Large intestine (tissue), 3 donors: Measurements from ENCODE around the gene SLC6A20. TPM values are rescaled to one million over a fixed set of nuclear protein-coding genes. Genes with fewer than 3 reads are reported as not detected.

Source experiments
- DNase-seq, 2 donors: peaks; one replicate each; pipeline versions ENCODE4 v3.0.0 to v3.0.0-alpha.2; 2013
- H3K27ac ChIP-seq: one replicate; pipeline ENCODE4 v1.5.1; 2013; ENCODE audit warnings: low read length
- H3K27me3 ChIP-seq: 2 replicates; pipeline ENCODE4 v1.6.1; 2013; ENCODE audit warnings: low read length; ENCODE audit not compliant: control insufficient read depth, insufficient read depth
- H3K36me3 ChIP-seq: 2 replicates; pipeline ENCODE4 v1.6.1; 2013; ENCODE audit warnings: low read length; ENCODE audit not compliant: control insufficient read depth, insufficient read depth
- H3K4me1 ChIP-seq: one replicate; pipeline ENCODE4 v1.6.1; 2013; ENCODE audit warnings: low read length; ENCODE audit not compliant: control insufficient read depth, insufficient read depth
- H3K4me3 ChIP-seq: one replicate; pipeline ENCODE4 v1.5.1; 2013; ENCODE audit warnings: low read length
- H3K9me3 ChIP-seq: one replicate; pipeline ENCODE4 v1.6.1; 2013; ENCODE audit warnings: mild to moderate bottlenecking, low read depth, low read length, moderate library complexity; ENCODE audit not compliant: control insufficient read depth
- WGBS: methylation state at CpG from one replicate; pipeline ENCODE4 v1.1.5; 2013; ENCODE audit warnings: low lambda C conversion rate; ENCODE audit not compliant: insufficient coverage; 5-methylcytosine and 5-hydroxymethylcytosine counted together
- polyA plus RNA-seq: library from polyadenylated mRNA; unstranded; fragments of 120-200 nt; gene quantifications from one replicate; pipeline ENCODE4 v1.2.1, GENCODE V29; 2013

SLC6A20 gene
- polyA plus RNA-seq, 1 donor = 57.4 TPM

GRCh38 chr3:45729614-45730013, 66.7 kb downstream of the SLC6A20 start:
- H3K9me3 ChIP-seq = no peaks in the 10 kb centered on the region
- H3K27me3 ChIP-seq = no peaks in the 10 kb centered on the region
- no peak for DNase-seq
- no CpG with 5 or more reads among the region's 2 CpGs for WGBS
- H3K4me1 ChIP-seq = no peaks in the 10 kb centered on the region
- no peak overlapping the region for H3K4me3 ChIP-seq
- H3K27ac ChIP-seq = no peak overlapping the region
- H3K36me3 ChIP-seq = peaks cover 44% of the 10 kb centered on the region

- 100% methylated on average over 1 of the region's 3 CpGs for WGBS
- Histone ChIP-seq H3K4me3 (no peak overlapping the region), H3K9me3 (no peaks in the 10 kb centered on the region), H3K27ac (no peak overlapping the region), H3K4me1 (no peaks in the 10 kb centered on the region), H3K36me3 (peaks cover 27% of the 10 kb centered on the region), H3K27me3 (no peaks in the 10 kb centered on the region)
- no peak for DNase-seq
Measured at GRCh38 chr3:45724911-45725310, 71.4 kb downstream of the SLC6A20 start.

GRCh38 chr3:45719655-45720487, 76.5 kb downstream of the SLC6A20 start:
- H3K4me3 ChIP-seq = no peak overlapping the region
- no peaks in the 10 kb centered on the region for H3K4me1 ChIP-seq
- no peaks in the 10 kb centered on the region for H3K27me3 ChIP-seq
- no peak for DNase-seq
- H3K9me3 ChIP-seq = no peaks in the 10 kb centered on the region
- peaks cover 38% of the 10 kb centered on the region for H3K36me3 ChIP-seq
- WGBS = 83% methylated on average over 1 of the region's 3 CpGs
- no peak overlapping the region for H3K27ac ChIP-seq

- Histone ChIP-seq H3K27ac (no peak overlapping the region), H3K27me3 (no peaks in the 10 kb centered on the region), H3K4me1 (no peaks in the 10 kb centered on the region), H3K4me3 (no peak overlapping the region), H3K36me3 (peaks cover 40% of the 10 kb centered on the region), H3K9me3 (no peaks in the 10 kb centered on the region)
- DNase-seq = no peak
- 100% methylated on average over 1 of the region's 3 CpGs for WGBS
Measured at GRCh38 chr3:45716790-45717336, 79.5 kb downstream of the SLC6A20 start.

- no peaks in the 10 kb centered on the region for H3K4me1 ChIP-seq
- no peak overlapping the region for H3K4me3 ChIP-seq
- no peak for DNase-seq
- H3K27me3 ChIP-seq = no peaks in the 10 kb centered on the region
- H3K36me3 ChIP-seq = peaks cover 44% of the 10 kb centered on the region
- H3K9me3 ChIP-seq = no peaks in the 10 kb centered on the region
- no CpG with 5 or more reads among the region's 2 CpGs for WGBS
- H3K27ac ChIP-seq = no peak overlapping the region
Measured at GRCh38 chr3:45715945-45716344, 80.4 kb downstream of the SLC6A20 start.

- no peaks in the 10 kb centered on the region for H3K27me3 ChIP-seq
- WGBS = 100% methylated on average over 1 of the region's 7 CpGs
- H3K4me1 ChIP-seq = no peaks in the 10 kb centered on the region
- H3K4me3 ChIP-seq = no peak overlapping the region
- H3K27ac ChIP-seq = no peak overlapping the region
- H3K36me3 ChIP-seq = peaks cover 57% of the 10 kb centered on the region
- H3K9me3 ChIP-seq = no peaks in the 10 kb centered on the region
- DNase-seq = no peak
Measured at GRCh38 chr3:45712434-45713110, 83.8 kb downstream of the SLC6A20 start.

GRCh38 chr3:45711931-45712330, 84.4 kb downstream of the SLC6A20 start:
- peaks cover 58% of the 10 kb centered on the region for H3K36me3 ChIP-seq
- no peaks in the 10 kb centered on the region for H3K9me3 ChIP-seq
- DNase-seq = no peak
- H3K4me3 ChIP-seq = no peak overlapping the region
- H3K27ac ChIP-seq = no peak overlapping the region
- 100% methylated on average over 2 of the region's 4 CpGs for WGBS
- H3K27me3 ChIP-seq = no peaks in the 10 kb centered on the region
- no peaks in the 10 kb centered on the region for H3K4me1 ChIP-seq

- Histone ChIP-seq H3K36me3 (peaks cover 34% of the 10 kb centered on the region), H3K27me3 (no peaks in the 10 kb centered on the region), H3K4me1 (peaks cover 4% of the 10 kb centered on the region), H3K4me3 (no peak overlapping the region), H3K9me3 (no peaks in the 10 kb centered on the region), H3K27ac (peak overlapping the region; percentile 44)
- peak in 1 of 2 donors; percentile 58 for DNase-seq
- WGBS = no CpG with 5 or more reads among the region's 2 CpGs
Measured at GRCh38 chr3:45705839-45706808, 90.2 kb downstream of the SLC6A20 start.
